ENCODE results near the gene NTSR2. TPM values are rescaled to one million over a fixed set of nuclear protein-coding genes. Genes with fewer than 3 reads are reported as not detected.

The NTSR2 gene, protein sequence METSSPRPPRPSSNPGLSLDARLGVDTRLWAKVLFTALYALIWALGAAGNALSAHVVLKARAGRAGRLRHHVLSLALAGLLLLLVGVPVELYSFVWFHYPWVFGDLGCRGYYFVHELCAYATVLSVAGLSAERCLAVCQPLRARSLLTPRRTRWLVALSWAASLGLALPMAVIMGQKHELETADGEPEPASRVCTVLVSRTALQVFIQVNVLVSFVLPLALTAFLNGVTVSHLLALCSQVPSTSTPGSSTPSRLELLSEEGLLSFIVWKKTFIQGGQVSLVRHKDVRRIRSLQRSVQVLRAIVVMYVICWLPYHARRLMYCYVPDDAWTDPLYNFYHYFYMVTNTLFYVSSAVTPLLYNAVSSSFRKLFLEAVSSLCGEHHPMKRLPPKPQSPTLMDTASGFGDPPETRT
- not detected for total RNA-seq
- long read RNA-seq, result 0 reads

GRCh38 chr2:11669454-11670291 is at the start of gene NTSR2:
Gene NTSR2, minus strand, starts transcription at chr2:11670195. Its CDS starts 66 bp downstream, at chr2:11670129.
- 54% methylated on average over 6 of the region's 93 CpGs for WGBS (ENCODE audit: insufficient coverage, low coverage, low lambda C conversion rate, missing lambda C conversion rate)
- Histone ChIP-seq H3K4me3 (no peak within 1 kb of the TSS), H3K4me1 (peaks cover 0 to 7% (median 0%) of the 10 kb centered on the region in 4 donors), H3K27me3 (no peaks in the 10 kb centered on the region), H3K9me3 (no peaks in the 10 kb centered on the region), H3K27ac (no peak within 1 kb of the TSS), H3K36me3 (no peaks in the 10 kb centered on the region)
- ATAC-seq (peak; percentile 90 to 99 (median 96)), DNase-seq (peak in 1 of 3 donors; percentile 53)
- intact Hi-C loops (cut with DNase I), result no loop called here
- TF ChIP-seq, protein P1, sequence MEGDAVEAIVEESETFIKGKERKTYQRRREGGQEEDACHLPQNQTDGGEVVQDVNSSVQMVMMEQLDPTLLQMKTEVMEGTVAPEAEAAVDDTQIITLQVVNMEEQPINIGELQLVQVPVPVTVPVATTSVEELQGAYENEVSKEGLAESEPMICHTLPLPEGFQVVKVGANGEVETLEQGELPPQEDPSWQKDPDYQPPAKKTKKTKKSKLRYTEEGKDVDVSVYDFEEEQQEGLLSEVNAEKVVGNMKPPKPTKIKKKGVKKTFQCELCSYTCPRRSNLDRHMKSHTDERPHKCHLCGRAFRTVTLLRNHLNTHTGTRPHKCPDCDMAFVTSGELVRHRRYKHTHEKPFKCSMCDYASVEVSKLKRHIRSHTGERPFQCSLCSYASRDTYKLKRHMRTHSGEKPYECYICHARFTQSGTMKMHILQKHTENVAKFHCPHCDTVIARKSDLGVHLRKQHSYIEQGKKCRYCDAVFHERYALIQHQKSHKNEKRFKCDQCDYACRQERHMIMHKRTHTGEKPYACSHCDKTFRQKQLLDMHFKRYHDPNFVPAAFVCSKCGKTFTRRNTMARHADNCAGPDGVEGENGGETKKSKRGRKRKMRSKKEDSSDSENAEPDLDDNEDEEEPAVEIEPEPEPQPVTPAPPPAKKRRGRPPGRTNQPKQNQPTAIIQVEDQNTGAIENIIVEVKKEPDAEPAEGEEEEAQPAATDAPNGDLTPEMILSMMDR (IDR thresholded peaks at IDR 0.05), result peak in 1 of 4 donors; percentile 24
- no peak for TF ChIP-seq POLR2A (IDR thresholded peaks at IDR 0.05)

GRCh38 chr2:11719230-11719977 is 49.4 kb upstream of the NTSR2 start:
- Histone ChIP-seq H3K27me3 (no peaks in the 10 kb centered on the region), H3K4me3 (no peak overlapping the region), H3K36me3 (no peaks in the 10 kb centered on the region), H3K27ac (no peak overlapping the region), H3K4me1 (peaks cover 0 to 57% (median 22%) of the 10 kb centered on the region in 4 donors), H3K9me3 (no peaks in the 10 kb centered on the region)
- DNase-seq (no peak), ATAC-seq (no peak)
- intact Hi-C loops (cut with DNase I), result no loop called here
- TF ChIP-seq, protein P1 (IDR thresholded peaks at IDR 0.05), result no peak
- 56% methylated on average over 6 of the region's 6 CpGs for WGBS (ENCODE audit: insufficient coverage, low coverage, low lambda C conversion rate, missing lambda C conversion rate)

DNA sequence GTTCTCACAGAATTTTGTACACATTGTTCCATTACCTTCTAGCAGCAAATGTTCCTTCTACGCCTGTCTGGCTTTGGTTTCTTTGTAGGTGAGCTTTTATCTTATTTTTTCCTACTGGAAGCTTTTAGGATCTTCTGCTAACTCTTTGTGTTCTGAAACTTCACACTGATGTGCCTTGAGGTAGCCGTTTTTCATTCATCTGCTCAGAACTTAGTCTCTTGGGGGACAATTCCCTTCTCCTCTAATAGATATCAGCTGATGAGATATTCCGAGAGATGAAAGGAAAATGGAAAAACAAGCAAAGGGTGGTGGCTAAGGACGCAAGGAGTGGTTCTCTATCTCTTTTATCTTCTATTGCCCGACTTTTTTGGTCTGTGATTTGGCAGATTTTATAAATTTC is 48.6 kb upstream of the NTSR2 start:
- no peak overlapping the region for H3K4me3 ChIP-seq
- H3K36me3 ChIP-seq, result no peaks in the 10 kb centered on the region
- ATAC-seq (no peak), DNase-seq (no peak)
- TF ChIP-seq, protein P1 (IDR thresholded peaks at IDR 0.05), result no peak
- no peak for TF ChIP-seq POLR2A (IDR thresholded peaks at IDR 0.05)
- no peak overlapping the region for H3K27ac ChIP-seq
- H3K9me3 ChIP-seq, result no peaks in the 10 kb centered on the region
- H3K27me3 ChIP-seq, result no peaks in the 10 kb centered on the region
- H3K4me1 ChIP-seq, result peaks cover 0 to 54% (median 22%) of the 10 kb centered on the region in 4 donors
- intact Hi-C loops (cut with DNase I), result no loop called here
- WGBS (ENCODE audit: insufficient coverage, low coverage, low lambda C conversion rate, missing lambda C conversion rate), result 74% methylated on average over 5 of the region's 5 CpGs

DNA sequence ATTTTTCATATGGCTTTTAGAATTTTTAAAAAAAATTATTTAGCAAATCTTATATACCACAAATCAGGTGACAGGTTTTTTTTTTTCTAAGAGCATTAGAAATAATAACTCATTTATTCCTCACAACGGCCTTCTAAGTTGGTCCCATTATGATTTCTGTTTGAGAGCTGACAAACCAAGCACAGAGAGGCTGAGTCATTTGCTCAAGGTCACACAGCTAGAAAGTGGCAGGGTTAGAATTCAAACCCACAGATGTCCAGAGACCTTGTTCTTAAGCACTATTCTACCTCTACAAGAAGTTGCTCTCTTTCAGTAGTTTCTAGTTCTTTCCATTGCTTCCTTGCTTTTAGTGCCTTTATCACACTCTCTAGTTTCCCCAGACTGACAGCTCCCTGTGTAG is 47.6 kb upstream of the NTSR2 start:
- no peak for ATAC-seq
- 77% methylated on average over 1 of the region's 1 CpG for WGBS (ENCODE audit: insufficient coverage, low coverage, low lambda C conversion rate, missing lambda C conversion rate)

More for the DNA sequence above, 47.6 kb upstream of the NTSR2 start:
- no peak for TF ChIP-seq POLR2A (IDR thresholded peaks at IDR 0.05)
- TF ChIP-seq, protein P1 (IDR thresholded peaks at IDR 0.05), result no peak
- intact Hi-C loops (cut with DNase I), result no loop called here
- Histone ChIP-seq H3K27me3 (no peaks in the 10 kb centered on the region), H3K4me1 (peaks cover 0 to 45% (median 17%) of the 10 kb centered on the region in 4 donors), H3K36me3 (no peaks in the 10 kb centered on the region), H3K4me3 (no peak overlapping the region), H3K27ac (peak overlapping the region; percentile 86 to 93 (median 91)), H3K9me3 (no peaks in the 10 kb centered on the region)
- no peak for DNase-seq

Data from right lobe of liver (tissue), 6 donors.